Right cardiac atrium (tissue), 5 donors: ENCODE data around the gene RPAP2. TPM values are rescaled to one million over a fixed set of nuclear protein-coding genes. Genes with fewer than 3 reads are reported as not detected.
"Not testable (repeated sequence)": the region's sequence is repeated elsewhere in the genome, so short reads cannot be mapped to it uniquely, and the experiment has no call there.

ENCODE experiments used
- ATAC-seq, 2 donors: fragments of 200-7000 bp; cut with Tn5 transposase; one replicate each; pipeline versions ENCODE4 v1.8.0 to v1.9.1; 2020; ENCODE audit warnings: moderate library complexity in 2 of 2, mild to moderate bottlenecking in 1 of 2
- DNase-seq, 3 donors: peaks; one replicate each; pipeline ENCODE4 v3.0.0-alpha.2; 2020
- H3K27ac ChIP-seq: one replicate; pipeline ENCODE4 v1.5.1; 2013; ENCODE audit warnings: mild to moderate bottlenecking, low read length, control low read depth, moderate library complexity
- H3K27me3 ChIP-seq: one replicate; pipeline ENCODE4 v1.6.1; 2013; ENCODE audit not compliant: control insufficient read depth, insufficient read depth
- H3K4me1 ChIP-seq: one replicate; pipeline ENCODE4 v1.6.1; 2013; ENCODE audit warnings: low read length; ENCODE audit not compliant: control insufficient read depth, insufficient read depth
- H3K4me3 ChIP-seq: one replicate; pipeline ENCODE4 v1.5.1; 2013; ENCODE audit warnings: low read length, control low read depth
- H3K9me3 ChIP-seq: one replicate; pipeline ENCODE4 v1.6.1; 2013; ENCODE audit warnings: low read length; ENCODE audit not compliant: control insufficient read depth
- WGBS: extraction: QIAGEN DNeasy Blood & Tissue Kit; methylation state at CpG from one replicate; pipeline ENCODE4 v1.1.7; 2013; 5-methylcytosine and 5-hydroxymethylcytosine counted together
- intact Hi-C, 4 donors: fragments of 100-400 bp; cut with DNase I; formaldehyde crosslinking; loops; one replicate each; pipeline versions ENCODE4 v1.11.0 to v1.14.0; 2022 to 2023
- polyA plus RNA-seq: library from polyadenylated mRNA; stranded (reverse); fragments of 200-250 nt; gene quantifications from one replicate; pipeline ENCODE4 v1.2.3, GENCODE V29; 2013
- total RNA-seq, 4 donors: library from RNA; stranded (reverse); fragmentation: NEBNext Ultra II Directional; extraction: Animal tissue kit (Norgen Biotek cat#: 25700); gene quantifications; one replicate each; pipeline ENCODE4 v1.2.1, GENCODE V29; 2021
- donor health status: healthy with polysubstance abuse.
- donor health status: DM: no; HTN: yes; CAD: no.
- donor health status: DM: no; HTN: no; CAD: no.
- donor health status: DM: no; HTN: yes; CAD: no; lungs with severe emphysema.
- donor health status: DM: yes; HTN: yes; CAD: no.

RPAP2 gene
- total and polyA plus RNA-seq, 5 donors = 9.0 to 31.1 (median 26.8) TPM

GRCh38 chr1:92377991-92378390, 79.1 kb downstream of the RPAP2 start:
- H3K9me3 ChIP-seq, H3K27me3 ChIP-seq, H3K4me1 ChIP-seq, ATAC-seq, intact Hi-C loops, DNase-seq, H3K4me3 ChIP-seq, H3K27ac ChIP-seq: not testable (repeated sequence)
- 96% methylated on average over 4 of the region's 4 CpGs for WGBS

DNA sequence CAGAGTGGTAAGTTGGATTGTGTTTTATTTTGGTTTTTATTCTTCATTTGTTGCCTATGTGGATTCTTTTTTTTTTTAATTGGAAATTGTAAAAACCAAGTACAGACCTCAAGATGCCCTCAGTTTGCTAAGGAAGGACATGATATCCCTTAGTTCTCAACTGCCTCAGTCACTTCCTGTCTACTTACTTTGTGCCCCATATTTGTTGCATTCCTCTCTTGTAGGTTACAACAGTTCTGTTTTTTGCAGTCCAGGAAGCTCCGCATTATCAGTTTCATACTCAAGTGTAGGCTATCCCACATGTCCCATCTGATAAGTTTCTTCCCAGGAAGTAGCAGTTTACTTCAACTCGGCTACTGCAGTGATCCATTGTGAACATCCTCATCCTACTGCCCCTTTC, 82.0 kb downstream of the RPAP2 start:
- Histone ChIP-seq H3K4me3 (no peak overlapping the region), H3K9me3 (peaks cover 1% of the 10 kb centered on the region), H3K27ac (no peak overlapping the region), H3K4me1 (no peaks in the 10 kb centered on the region), H3K27me3 (no peaks in the 10 kb centered on the region)
- 72% methylated on average over 2 of the region's 2 CpGs for WGBS
- no peak for DNase-seq
- intact Hi-C loops = no loop called here
- ATAC-seq = no peak

DNA sequence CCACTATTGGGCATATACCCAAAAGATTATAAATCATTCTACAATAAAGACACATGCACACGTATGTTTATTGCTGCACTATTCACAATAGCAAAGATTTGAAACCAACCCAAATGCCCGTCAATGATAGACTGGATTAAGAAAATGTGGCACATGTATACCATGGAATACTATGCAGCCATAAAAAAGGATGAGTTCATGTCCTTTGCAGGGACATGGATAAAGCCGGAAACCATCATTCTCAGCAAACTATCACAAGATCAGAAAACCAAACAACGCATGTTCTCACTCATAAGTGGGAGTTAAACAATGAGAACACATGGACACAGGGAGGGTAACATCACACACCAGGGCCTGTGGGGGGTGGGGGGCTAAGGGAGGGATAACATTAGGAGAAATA, 95.1 kb downstream of the RPAP2 start:
- DNase-seq, intact Hi-C loops, H3K9me3 ChIP-seq, H3K4me1 ChIP-seq, ATAC-seq, H3K4me3 ChIP-seq, H3K27ac ChIP-seq, H3K27me3 ChIP-seq: not testable (repeated sequence)
- 96% methylated on average over 4 of the region's 4 CpGs for WGBS

DNA sequence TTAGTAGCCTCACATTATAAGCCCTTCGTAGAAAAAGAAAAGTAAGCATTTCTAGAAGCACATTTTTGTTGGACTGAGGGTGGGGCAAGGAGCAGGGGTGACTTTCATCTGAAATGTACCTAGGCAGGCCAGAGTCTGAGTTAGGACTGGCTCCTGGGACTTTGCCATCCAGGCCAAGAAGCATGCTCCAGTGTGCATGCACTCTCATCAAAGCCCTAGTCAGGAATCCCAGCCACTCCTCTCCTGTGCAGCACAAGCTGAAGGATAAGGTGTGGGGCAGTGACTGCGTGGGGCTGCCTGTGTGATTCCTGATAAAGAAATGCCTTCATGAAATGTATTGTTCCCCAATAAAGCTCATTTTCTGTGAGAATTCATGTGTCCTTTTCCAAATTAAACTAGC, 99.7 kb downstream of the RPAP2 start:
- H3K27ac ChIP-seq = no peak overlapping the region
- no peaks in the 10 kb centered on the region for H3K9me3 ChIP-seq
- no peak for DNase-seq
- WGBS = 81% methylated on average over 2 of the region's 2 CpGs
- intact Hi-C loops = no loop called here
- no peaks in the 10 kb centered on the region for H3K4me1 ChIP-seq
- no peaks in the 10 kb centered on the region for H3K27me3 ChIP-seq
- ATAC-seq = no peak
- H3K4me3 ChIP-seq = no peak overlapping the region

- Histone ChIP-seq H3K9me3 (no peaks in the 10 kb centered on the region), H3K4me3 (no peak overlapping the region), H3K4me1 (no peaks in the 10 kb centered on the region), H3K27me3 (no peaks in the 10 kb centered on the region), H3K27ac (no peak overlapping the region)
- DNase-seq = no peak
- ATAC-seq = no peak
- intact Hi-C loops = no loop called here
Observed at GRCh38 chr1:92399076-92399475, 100.2 kb downstream of the RPAP2 start.

- no peaks in the 10 kb centered on the region for H3K4me1 ChIP-seq
- no peak overlapping the region for H3K4me3 ChIP-seq
- DNase-seq (no peak), ATAC-seq (no peak)
- H3K27me3 ChIP-seq = no peaks in the 10 kb centered on the region
- intact Hi-C loops = no loop called here
- no peaks in the 10 kb centered on the region for H3K9me3 ChIP-seq
- H3K27ac ChIP-seq = no peak overlapping the region
- WGBS = 94% methylated on average over 1 of the region's 1 CpG
Observed at GRCh38 chr1:92404661-92405060, 105.8 kb downstream of the RPAP2 start.

GRCh38 chr1:92408825-92409224, 110.0 kb downstream of the RPAP2 start:
- intact Hi-C loops = no loop called here
- DNase-seq (no peak), ATAC-seq (no peak)
- Histone ChIP-seq H3K9me3 (no peaks in the 10 kb centered on the region), H3K4me3 (no peak overlapping the region), H3K4me1 (no peaks in the 10 kb centered on the region), H3K27me3 (no peaks in the 10 kb centered on the region), H3K27ac (no peak overlapping the region)
- WGBS = 94% methylated on average over 1 of the region's 1 CpG

- WGBS = 72% methylated on average over 4 of the region's 4 CpGs
- no peaks in the 10 kb centered on the region for H3K27me3 ChIP-seq
- no peaks in the 10 kb centered on the region for H3K9me3 ChIP-seq
- H3K4me3 ChIP-seq = no peak overlapping the region
- DNase-seq (no peak), ATAC-seq (no peak)
- no peaks in the 10 kb centered on the region for H3K4me1 ChIP-seq
- H3K27ac ChIP-seq = no peak overlapping the region
- intact Hi-C loops = no loop called here
Observed at GRCh38 chr1:92409946-92410549, 111.2 kb downstream of the RPAP2 start.

GRCh38 chr1:92410706-92411105, 111.8 kb downstream of the RPAP2 start:
- no peaks in the 10 kb centered on the region for H3K4me1 ChIP-seq
- intact Hi-C loops = no loop called here
- 54% methylated on average over 3 of the region's 3 CpGs for WGBS
- DNase-seq = no peak
- no peaks in the 10 kb centered on the region for H3K27me3 ChIP-seq
- H3K9me3 ChIP-seq = no peaks in the 10 kb centered on the region
- H3K4me3 ChIP-seq = no peak overlapping the region
- no peak overlapping the region for H3K27ac ChIP-seq
- no peak for ATAC-seq

- no peaks in the 10 kb centered on the region for H3K27me3 ChIP-seq
- intact Hi-C loops = no loop called here
- DNase-seq (no peak), ATAC-seq (no peak)
- H3K4me3 ChIP-seq = no peak overlapping the region
- H3K9me3 ChIP-seq = no peaks in the 10 kb centered on the region
- no peaks in the 10 kb centered on the region for H3K4me1 ChIP-seq
- 90% methylated on average over 1 of the region's 1 CpG for WGBS
- H3K27ac ChIP-seq = no peak overlapping the region
Observed at GRCh38 chr1:92411511-92411910, 112.7 kb downstream of the RPAP2 start.

DNA sequence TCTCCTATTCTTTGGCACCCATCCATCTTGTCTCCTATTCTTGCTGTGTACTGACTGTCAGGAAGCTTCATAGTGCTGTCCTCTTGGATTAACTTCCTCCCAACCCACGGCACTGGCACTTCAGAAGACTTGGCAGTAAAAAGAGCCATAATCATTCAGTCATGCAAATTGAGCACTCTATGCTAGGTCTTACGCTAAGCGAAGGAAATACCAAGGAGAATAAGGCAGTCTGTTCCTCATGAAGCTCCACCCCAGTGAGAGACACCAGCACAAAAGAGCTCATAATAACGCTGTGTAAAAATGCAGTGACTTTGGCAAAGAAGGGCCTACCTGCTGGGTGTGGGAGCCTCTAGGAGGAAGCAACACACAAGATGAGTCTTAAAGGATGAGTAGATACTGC, 120.8 kb downstream of the RPAP2 start:
- DNase-seq = no peak
- Histone ChIP-seq H3K27me3 (no peaks in the 10 kb centered on the region), H3K27ac (no peak overlapping the region), H3K4me3 (no peak overlapping the region), H3K4me1 (no peaks in the 10 kb centered on the region), H3K9me3 (no peaks in the 10 kb centered on the region)
- intact Hi-C loops = no loop called here
- ATAC-seq = no peak
- 52% methylated on average over 4 of the region's 4 CpGs for WGBS

GRCh38 chr1:92424381-92424780, 125.5 kb downstream of the RPAP2 start:
- intact Hi-C loops = no loop called here
- DNase-seq = no peak
- 25% methylated on average over 4 of the region's 4 CpGs for WGBS

More at GRCh38 chr1:92424381-92424780, 125.5 kb downstream of the RPAP2 start:
- no peaks in the 10 kb centered on the region for H3K27me3 ChIP-seq
- ATAC-seq = no peak
- no peak overlapping the region for H3K27ac ChIP-seq
- no peaks in the 10 kb centered on the region for H3K9me3 ChIP-seq
- no peak overlapping the region for H3K4me3 ChIP-seq
- H3K4me1 ChIP-seq = no peaks in the 10 kb centered on the region
